Activated CD4-positive, alpha-beta T cell treated with anti-CD3 and anti-CD28 coated beads, Interleukin-2, amount 10 ng/mL, durations not matched to agents 7 days and 5 days (primary cell): ENCODE measurements around the gene EGLN1. TPM values are rescaled to one million over a fixed set of nuclear protein-coding genes. Genes with fewer than 3 reads are reported as not detected.
"Not testable (repeated sequence)": the region's sequence is repeated elsewhere in the genome, so short reads cannot be mapped to it uniquely, and the experiment has no call there.

Source experiments
- CTCF ChIA-PET: fragments of 350-600 bp; sonication (Branson Sonifier 250); formaldehyde crosslinking; loops from one replicate; lab custom pipeline; 2021; ENCODE audit warnings: antibody characterized with exemption; lab: Charles Lee
- POLR2A ChIA-PET: fragments of 350-600 bp; sonication (Branson Sonifier 250); formaldehyde crosslinking; loops from one replicate; lab custom pipeline; 2021; ENCODE audit warnings: antibody characterized with exemption; lab: Charles Lee
- DNase-seq: peaks from one replicate; pipeline ENCODE4 v3.0.0-alpha.2; 2020
- H3K27ac Mint-ChIP-seq: one replicate; pipeline ENCODE4 v1.8.0; 2021; ENCODE audit warnings: mild to moderate bottlenecking, moderate library complexity, mixed read lengths
- H3K27me3 Mint-ChIP-seq: one replicate; pipeline ENCODE4 v1.8.0; 2021; ENCODE audit warnings: mixed read lengths
- H3K36me3 Mint-ChIP-seq: one replicate; pipeline ENCODE4 v1.8.0; 2021; ENCODE audit warnings: low read depth, mixed read lengths
- H3K4me1 Mint-ChIP-seq: one replicate; pipeline ENCODE4 v1.8.0; 2021; ENCODE audit warnings: mixed read lengths
- H3K4me3 Mint-ChIP-seq: one replicate; pipeline ENCODE4 v1.8.0; 2021; ENCODE audit warnings: mild to moderate bottlenecking, moderate library complexity, mixed read lengths
- H3K9me3 Mint-ChIP-seq: one replicate; pipeline ENCODE4 v1.8.0; 2021; ENCODE audit warnings: mixed read lengths
- total RNA-seq, 2 experiments: library from RNA; stranded (reverse); gene quantifications; one replicate each; pipeline ENCODE4 v1.2.3, GENCODE V29; 2021

EGLN1 gene
- total RNA-seq, 2 experiments from 2014 or later: 29.3 to 39.7 TPM

- H3K9me3 Mint-ChIP-seq: no peaks in the 10 kb centered on the region
- POLR2A ChIA-PET: no interaction called here
- peaks cover 22% of the 10 kb centered on the region for H3K36me3 Mint-ChIP-seq
- no peak overlapping the region for H3K4me3 Mint-ChIP-seq
- H3K4me1 Mint-ChIP-seq: peaks cover 2% of the 10 kb centered on the region
- H3K27ac Mint-ChIP-seq: no peak overlapping the region
- H3K27me3 Mint-ChIP-seq: no peaks in the 10 kb centered on the region
- CTCF ChIA-PET: interaction anchor here (1.2 to 1.5 kb wide), 3 partner anchors 8 to 224 kb away, joined by 3 to 4 read pairs (median 3); no protein-coding TSS in a partner anchor
- no peak for DNase-seq
Measured at GRCh38 chr1:231364192-231364591, 57.9 kb downstream of the EGLN1 start.

GRCh38 chr1:231363624-231364023 is 58.5 kb downstream of the EGLN1 start:
- POLR2A ChIA-PET: no interaction called here

GRCh38 chr1:231362325-231362724 is 59.8 kb downstream of the EGLN1 start:
- H3K36me3 Mint-ChIP-seq: peaks cover 16% of the 10 kb centered on the region
- ChIA-PET CTCF (interaction anchor here (1.1 to 1.3 kb wide), 3 partner anchors 9 to 190 kb away, joined by 3 to 5 read pairs (median 3); no protein-coding TSS in a partner anchor), POLR2A (no interaction called here)

More at GRCh38 chr1:231363624-231364023, 58.5 kb downstream of the EGLN1 start:
- DNase-seq: no peak
- Mint-ChIP-seq H3K36me3 (peaks cover 18% of the 10 kb centered on the region), H3K27me3 (no peaks in the 10 kb centered on the region), H3K4me3 (no peak overlapping the region), H3K27ac (no peak overlapping the region), H3K9me3 (no peaks in the 10 kb centered on the region), H3K4me1 (peaks cover 2% of the 10 kb centered on the region)
- CTCF ChIA-PET: interaction anchor here (1.0 to 1.5 kb wide), 4 partner anchors 9 to 225 kb away, joined by 3 to 4 read pairs (median 4); no protein-coding TSS in a partner anchor

GRCh38 chr1:231359113-231359512 is 63.0 kb downstream of the EGLN1 start:
- POLR2A ChIA-PET: no interaction called here
- Mint-ChIP-seq H3K9me3 (no peaks in the 10 kb centered on the region), H3K4me1 (peaks cover 10% of the 10 kb centered on the region), H3K36me3 (peaks cover 12% of the 10 kb centered on the region), H3K27ac (no peak overlapping the region), H3K27me3 (no peaks in the 10 kb centered on the region), H3K4me3 (no peak overlapping the region)
- CTCF ChIA-PET: no interaction called here
- DNase-seq: no peak

More at GRCh38 chr1:231362325-231362724, 59.8 kb downstream of the EGLN1 start:
- no peak for DNase-seq
- no peak overlapping the region for H3K4me3 Mint-ChIP-seq
- H3K27me3 Mint-ChIP-seq: no peaks in the 10 kb centered on the region
- H3K4me1 Mint-ChIP-seq: peaks cover 11% of the 10 kb centered on the region
- H3K27ac Mint-ChIP-seq: no peak overlapping the region
- H3K9me3 Mint-ChIP-seq: no peaks in the 10 kb centered on the region

GRCh38 chr1:231357831-231358354 is 64.2 kb downstream of the EGLN1 start:
- peaks cover 10% of the 10 kb centered on the region for H3K4me1 Mint-ChIP-seq
- H3K36me3 Mint-ChIP-seq: peaks cover 15% of the 10 kb centered on the region
- H3K27me3 Mint-ChIP-seq: no peaks in the 10 kb centered on the region
- ChIA-PET POLR2A (no interaction called here), CTCF (interaction anchor here (0.6 to 2.1 kb wide), 7 partner anchors 12 to 264 kb away, joined by 3 to 10 read pairs (median 4); no protein-coding TSS in a partner anchor)
- H3K27ac Mint-ChIP-seq: peak overlapping the region; percentile 42
- H3K9me3 Mint-ChIP-seq: no peaks in the 10 kb centered on the region
- no peak overlapping the region for H3K4me3 Mint-ChIP-seq
- peak; percentile 56 for DNase-seq

- no peak overlapping the region for H3K27ac Mint-ChIP-seq
- no peaks in the 10 kb centered on the region for H3K27me3 Mint-ChIP-seq
- H3K36me3 Mint-ChIP-seq: peaks cover 20% of the 10 kb centered on the region
- peaks cover 10% of the 10 kb centered on the region for H3K4me1 Mint-ChIP-seq
- no peak overlapping the region for H3K4me3 Mint-ChIP-seq
- no peaks in the 10 kb centered on the region for H3K9me3 Mint-ChIP-seq
- ChIA-PET CTCF (interaction anchor here (0.6 to 2.1 kb wide), 9 partner anchors 12 to 253 kb away, joined by 3 to 10 read pairs (median 3); no protein-coding TSS in a partner anchor), POLR2A (no interaction called here)
- no peak for DNase-seq
Measured at GRCh38 chr1:231357187-231357772, 64.8 kb downstream of the EGLN1 start.

GRCh38 chr1:231355171-231355570 is 66.9 kb downstream of the EGLN1 start:
- H3K4me3 Mint-ChIP-seq: no peak overlapping the region
- peaks cover 10% of the 10 kb centered on the region for H3K4me1 Mint-ChIP-seq
- ChIA-PET CTCF (interaction anchor here (0.6 to 1.3 kb wide), 2 partner anchors 49 to 236 kb away, joined by 3 read pairs; no protein-coding TSS in a partner anchor), POLR2A (no interaction called here)
- no peak for DNase-seq
- H3K9me3 Mint-ChIP-seq: no peaks in the 10 kb centered on the region
- peaks cover 17% of the 10 kb centered on the region for H3K36me3 Mint-ChIP-seq
- H3K27ac Mint-ChIP-seq: no peak overlapping the region
- no peaks in the 10 kb centered on the region for H3K27me3 Mint-ChIP-seq

GRCh38 chr1:231354330-231355020 is 67.6 kb downstream of the EGLN1 start:
- Mint-ChIP-seq H3K4me1 (peaks cover 10% of the 10 kb centered on the region), H3K9me3 (no peaks in the 10 kb centered on the region), H3K27ac (no peak overlapping the region), H3K4me3 (no peak overlapping the region), H3K27me3 (no peaks in the 10 kb centered on the region), H3K36me3 (peaks cover 18% of the 10 kb centered on the region)
- DNase-seq: no peak
- POLR2A ChIA-PET: no interaction called here
- CTCF ChIA-PET: interaction anchor here (0.6 to 1.3 kb wide), 2 partner anchors 49 to 237 kb away, joined by 3 read pairs; no protein-coding TSS in a partner anchor

GRCh38 chr1:231353086-231353485 is 69.0 kb downstream of the EGLN1 start:
- H3K4me3 Mint-ChIP-seq: no peak overlapping the region
- H3K27ac Mint-ChIP-seq: no peak overlapping the region
- H3K9me3 Mint-ChIP-seq: no peaks in the 10 kb centered on the region
- DNase-seq: no peak
- H3K4me1 Mint-ChIP-seq: peaks cover 8% of the 10 kb centered on the region
- POLR2A ChIA-PET: interaction anchor here (0.7 kb wide), 1 partner anchor 24 kb away, joined by 3 read pairs; no protein-coding TSS in a partner anchor
- CTCF ChIA-PET: no interaction called here
- H3K36me3 Mint-ChIP-seq: peaks cover 24% of the 10 kb centered on the region
- no peaks in the 10 kb centered on the region for H3K27me3 Mint-ChIP-seq

GRCh38 chr1:231351816-231352215 is 70.3 kb downstream of the EGLN1 start:
- POLR2A ChIA-PET: no interaction called here
- Mint-ChIP-seq H3K36me3 (peaks cover 25% of the 10 kb centered on the region), H3K9me3 (no peaks in the 10 kb centered on the region)

GRCh38 chr1:231348856-231349255 is 73.2 kb downstream of the EGLN1 start:
- POLR2A ChIA-PET, CTCF ChIA-PET, H3K4me1 Mint-ChIP-seq, H3K27ac Mint-ChIP-seq, DNase-seq, H3K9me3 Mint-ChIP-seq, H3K4me3 Mint-ChIP-seq, H3K27me3 Mint-ChIP-seq: not testable (repeated sequence)
- H3K36me3 Mint-ChIP-seq: peaks cover 34% of the 10 kb centered on the region

More at GRCh38 chr1:231351816-231352215, 70.3 kb downstream of the EGLN1 start:
- Mint-ChIP-seq H3K4me3 (no peak overlapping the region), H3K27ac (no peak overlapping the region), H3K4me1 (no peaks in the 10 kb centered on the region), H3K27me3 (no peaks in the 10 kb centered on the region)
- CTCF ChIA-PET: interaction anchor here (1.0 to 2.3 kb wide), 2 partner anchors 12 to 15 kb away, joined by 3 to 13 read pairs; partner anchors contain the start of genes EXOC8 and SPRTN
- no peak for DNase-seq

GRCh38 chr1:231348442-231348841 is 73.6 kb downstream of the EGLN1 start:
- DNase-seq: no peak
- H3K4me3 Mint-ChIP-seq: no peak overlapping the region
- peaks cover 2% of the 10 kb centered on the region for H3K4me1 Mint-ChIP-seq
- ChIA-PET CTCF (no interaction called here), POLR2A (no interaction called here)
- no peaks in the 10 kb centered on the region for H3K9me3 Mint-ChIP-seq
- H3K27me3 Mint-ChIP-seq: no peaks in the 10 kb centered on the region
- no peak overlapping the region for H3K27ac Mint-ChIP-seq
- H3K36me3 Mint-ChIP-seq: peaks cover 34% of the 10 kb centered on the region
